Naive thymus-derived CD4-positive, alpha-beta T cell (primary cell): Measurements from ENCODE around the gene UGP2. TPM values are rescaled to one million over a fixed set of nuclear protein-coding genes. Genes with fewer than 3 reads are reported as not detected.
A peak's percentile ranks its signal among the peaks of the same experiment; 100 is the strongest.

ENCODE experiments used
- ATAC-seq: fragments of 150-1000 bp; cut with Tn5 transposase; 2 replicates; pipeline ENCODE4 v1.10.0; 2021; ENCODE audit warnings: mild to moderate bottlenecking, moderate library complexity
- CTCF ChIA-PET: fragments of 350-600 bp; sonication (Branson Sonifier 250); formaldehyde crosslinking; loops from one replicate; lab custom pipeline; 2021; ENCODE audit warnings: antibody characterized with exemption; lab: Charles Lee
- POLR2A ChIA-PET: fragments of 350-600 bp; sonication (Branson Sonifier 250); formaldehyde crosslinking; loops from one replicate; lab custom pipeline; 2021; ENCODE audit warnings: antibody characterized with exemption, inconsistent platforms; lab: Charles Lee
- DNase-seq, 9 donors: peaks; one replicate each; pipeline versions ENCODE4 v3.0.0 to v3.0.0-alpha.2; 2020 to 2022; ENCODE audit warnings: mixed read lengths in 1 of 9
- H3K27ac ChIP-seq: one replicate; pipeline ENCODE4 v1.7.0; 2013; ENCODE audit warnings: mild to moderate bottlenecking, low read depth, low read length, moderate library complexity
- H3K27me3 ChIP-seq, 2 donors: one replicate each; pipeline ENCODE4 v1.7.0; 2013; ENCODE audit warnings: low read length in 2 of 2, mild to moderate bottlenecking in 2 of 2, moderate library complexity in 2 of 2; ENCODE audit not compliant: control insufficient read depth in 2 of 2, insufficient read depth in 2 of 2
- H3K36me3 ChIP-seq, 3 experiments: 1 replicate in 2 of 3; 2 replicates in 1 of 3; pipeline ENCODE4 v1.7.0; 2013; ENCODE audit warnings: low read length in 3 of 3, mild to moderate bottlenecking in 3 of 3, moderate library complexity in 1 of 3; ENCODE audit not compliant: insufficient read depth in 3 of 3, control insufficient read depth in 2 of 3
- H3K4me1 ChIP-seq, 2 donors: one replicate each; pipeline ENCODE4 v1.7.0; 2013; ENCODE audit warnings: low read length in 2 of 2, mild to moderate bottlenecking in 2 of 2, moderate library complexity in 1 of 2; ENCODE audit not compliant: control insufficient read depth in 2 of 2, insufficient read depth in 2 of 2
- H3K4me3 ChIP-seq: 2 replicates; pipeline ENCODE4 v1.7.0; 2013; ENCODE audit warnings: mild to moderate bottlenecking, low read length
- H3K9me3 ChIP-seq, 3 experiments: 1 replicate in 2 of 3; 2 replicates in 1 of 3; pipeline ENCODE4 v1.7.0; 2013; ENCODE audit warnings: low read length in 3 of 3; ENCODE audit not compliant: control insufficient read depth in 2 of 3
- H3K27ac Mint-ChIP-seq, 9 donors: one replicate each; pipeline ENCODE4 v1.8.0; 2020 to 2022; ENCODE audit warnings: mixed read lengths in 9 of 9, mild to moderate bottlenecking in 8 of 9, moderate library complexity in 5 of 9, inconsistent platforms in 2 of 9
- H3K27me3 Mint-ChIP-seq, 5 donors: one replicate each; pipeline ENCODE4 v1.8.0; 2021 to 2022; ENCODE audit warnings: mixed read lengths in 5 of 5, mild to moderate bottlenecking in 1 of 5
- H3K36me3 Mint-ChIP-seq, 5 donors: one replicate each; pipeline ENCODE4 v1.8.0; 2020 to 2022; ENCODE audit warnings: mixed read lengths in 5 of 5, mild to moderate bottlenecking in 3 of 5, inconsistent platforms in 1 of 5
- H3K4me1 Mint-ChIP-seq, 7 donors: one replicate each; pipeline ENCODE4 v1.8.0; 2020 to 2022; ENCODE audit warnings: mixed read lengths in 7 of 7, mild to moderate bottlenecking in 3 of 7, inconsistent platforms in 1 of 7
- H3K4me3 Mint-ChIP-seq, 10 donors: one replicate each; pipeline ENCODE4 v1.8.0; 2020 to 2022; ENCODE audit warnings: mild to moderate bottlenecking in 10 of 10, mixed read lengths in 10 of 10, moderate library complexity in 6 of 10, inconsistent platforms in 2 of 10
- H3K9me3 Mint-ChIP-seq, 11 donors: one replicate each; pipeline ENCODE4 v1.8.0; 2020 to 2022; ENCODE audit warnings: mixed read lengths in 11 of 11, mild to moderate bottlenecking in 4 of 11, inconsistent platforms in 1 of 11, moderate library complexity in 1 of 11
- intact Hi-C, 2 donors: fragments of 100-400 bp; cut with micrococcal nuclease; formaldehyde crosslinking; loops; one replicate each; pipeline ENCODE4 v1.15.1; 2023
- polyA plus RNA-seq, 2 donors: library from polyadenylated mRNA; unstranded; fragments of 300-500 nt; fragmentation: Illumina TruSeq; gene quantifications; one replicate each; pipeline ENCODE4 v1.2.3, GENCODE V29; 2021
- total RNA-seq, 6 experiments: library from RNA in 5 of 6; stranded (reverse) in 5 of 6; gene quantifications; 1 replicate in 5 of 6; 2 replicates in 1 of 6; pipeline ENCODE4 v1.2.3 and lab custom pipeline; 2021 to 2026

UGP2 gene
- total and polyA plus RNA-seq, 7 experiments from 2014 or later = 69.5 to 135 (median 101) TPM

- ChIA-PET CTCF (no interaction called here), POLR2A (no interaction called here)
- H3K27me3 Mint-ChIP-seq = peaks cover 0 to 29% (median 5%) of the 10 kb centered on the region in 5 donors
- intact Hi-C loops = no loop called here
- ATAC-seq (no peak), DNase-seq (no peak)
- Histone ChIP-seq H3K9me3 (no peaks in the 10 kb centered on the region), H3K27ac (no peak overlapping the region), H3K36me3 (no peaks in the 10 kb centered on the region), H3K4me3 (no peak overlapping the region), H3K27me3 (no peaks in the 10 kb centered on the region), H3K4me1 (no peaks in the 10 kb centered on the region)
- no peaks in the 10 kb centered on the region for H3K9me3 Mint-ChIP-seq
- no peak overlapping the region for H3K27ac Mint-ChIP-seq
- no peak overlapping the region for H3K4me3 Mint-ChIP-seq
- H3K4me1 Mint-ChIP-seq = peaks cover 0 to 2% (median 0%) of the 10 kb centered on the region in 7 donors
- no peaks in the 10 kb centered on the region for H3K36me3 Mint-ChIP-seq
Measured at GRCh38 chr2:63831176-63831575, 10.5 kb upstream of the UGP2 start.

GRCh38 chr2:63834401-63834800 is 7.3 kb upstream of the UGP2 start:
- no peaks in the 10 kb centered on the region for H3K4me1 ChIP-seq
- Mint-ChIP-seq H3K4me1 (peaks cover 0 to 2% (median 0%) of the 10 kb centered on the region in 7 donors), H3K36me3 (no peaks in the 10 kb centered on the region), H3K4me3 (no peak overlapping the region), H3K27ac (no peak overlapping the region), H3K9me3 (no peaks in the 10 kb centered on the region), H3K27me3 (peaks cover 0 to 21% (median 5%) of the 10 kb centered on the region in 5 donors)
- no peaks in the 10 kb centered on the region for H3K27me3 ChIP-seq
- no peak overlapping the region for H3K27ac ChIP-seq
- DNase-seq (no peak), ATAC-seq (no peak)
- intact Hi-C loops = no loop called here
- H3K4me3 ChIP-seq = no peak overlapping the region
- ChIA-PET POLR2A (interaction anchor here (0.7 kb wide), 2 partner anchors 18 to 447 kb away, joined by 3 to 4 read pairs; no protein-coding TSS in a partner anchor), CTCF (interaction anchor here (0.7 kb wide), 1 partner anchor 648 kb away, joined by 3 read pairs; no protein-coding TSS in a partner anchor)
- no peaks in the 10 kb centered on the region for H3K36me3 ChIP-seq
- no peaks in the 10 kb centered on the region for H3K9me3 ChIP-seq

GRCh38 chr2:63837036-63837594 is 4.6 kb upstream of the UGP2 start:
- no peak overlapping the region for H3K27ac ChIP-seq
- DNase-seq (no peak), ATAC-seq (no peak)
- no peaks in the 10 kb centered on the region for H3K27me3 ChIP-seq
- H3K4me1 ChIP-seq = peaks cover 0 to 6% of the 10 kb centered on the region in 2 donors
- peaks cover 0 to 12% (median 0%) of the 10 kb centered on the region in 3 experiments for H3K36me3 ChIP-seq
- peaks cover 0 to 4% (median 0%) of the 10 kb centered on the region in 5 donors for H3K36me3 Mint-ChIP-seq
- H3K9me3 ChIP-seq = no peaks in the 10 kb centered on the region
- intact Hi-C loops = no loop called here
- CTCF ChIA-PET = no interaction called here
- peaks cover 0 to 18% (median 11%) of the 10 kb centered on the region in 7 donors for H3K4me1 Mint-ChIP-seq
- H3K4me3 Mint-ChIP-seq = no peak overlapping the region
- POLR2A ChIA-PET = no interaction called here
- H3K27me3 Mint-ChIP-seq = peaks cover 0 to 14% (median 0%) of the 10 kb centered on the region in 5 donors
- no peak overlapping the region for H3K4me3 ChIP-seq
- H3K27ac Mint-ChIP-seq = no peak overlapping the region
- H3K9me3 Mint-ChIP-seq = no peaks in the 10 kb centered on the region

GRCh38 chr2:63840081-63840784 is 1.5 kb upstream of the UGP2 start:
- peak overlapping the region; percentile 97 to 100 (median 99) for H3K4me3 Mint-ChIP-seq
- CTCF ChIA-PET = interaction anchor here (0.6 to 1.0 kb wide), 3 partner anchors 18 to 150 kb away, joined by 3 to 4 read pairs (median 3); no protein-coding TSS in a partner anchor
- H3K27me3 Mint-ChIP-seq = peaks cover 0 to 14% (median 0%) of the 10 kb centered on the region in 5 donors
- Histone ChIP-seq H3K27me3 (no peaks in the 10 kb centered on the region), H3K9me3 (no peaks in the 10 kb centered on the region), H3K36me3 (peaks cover 0 to 12% (median 0%) of the 10 kb centered on the region in 3 experiments), H3K4me1 (peaks cover 5 to 24% of the 10 kb centered on the region in 2 donors), H3K27ac (peak overlapping the region; percentile 90), H3K4me3 (peak overlapping the region; percentile 82)
- DNase-seq = no peak
- peaks cover 0 to 17% (median 3%) of the 10 kb centered on the region in 5 donors for H3K36me3 Mint-ChIP-seq
- peak overlapping the region; percentile 95 to 99 (median 97) for H3K27ac Mint-ChIP-seq
- H3K9me3 Mint-ChIP-seq = no peaks in the 10 kb centered on the region
- ATAC-seq = peak; percentile 22
- intact Hi-C loops = loop anchor here (1.0 to 10.0 kb wide), 17 partner anchors 16 to 1953 kb away; partner anchors contain the start of genes ACTR2 (in 2 of the 2), SPRED2 (in 2 of the 2), VPS54 (in 2 of the 2) and B3GNT2 (in 1 of the 2)
- H3K4me1 Mint-ChIP-seq = peaks cover 20 to 48% (median 42%) of the 10 kb centered on the region in 7 donors
- POLR2A ChIA-PET = interaction anchor here (0.6 to 8.3 kb wide), 6 partner anchors 8 to 251 kb away, joined by 3 to 120 read pairs (median 3); partner anchors contain the start of genes MDH1 and WDPCP

- Mint-ChIP-seq H3K36me3 (peaks cover 0 to 23% (median 4%) of the 10 kb centered on the region in 5 donors), H3K4me1 (peaks cover 23 to 53% (median 48%) of the 10 kb centered on the region in 7 donors), H3K27me3 (peaks cover 0 to 14% (median 0%) of the 10 kb centered on the region in 5 donors), H3K9me3 (no peaks in the 10 kb centered on the region), H3K27ac (peak overlapping the region; percentile 95 to 99 (median 97)), H3K4me3 (peak overlapping the region; percentile 97 to 100 (median 99))
- peaks cover 0 to 12% (median 0%) of the 10 kb centered on the region in 3 experiments for H3K36me3 ChIP-seq
- ChIA-PET CTCF (interaction anchor here (1.0 to 1.2 kb wide), 2 partner anchors 17 kb away, joined by 3 to 4 read pairs; no protein-coding TSS in a partner anchor), POLR2A (interaction anchor here (0.9 to 8.3 kb wide), 7 partner anchors 9 to 252 kb away, joined by 3 to 120 read pairs (median 3); partner anchors contain the start of genes MDH1 and WDPCP)
- intact Hi-C loops = loop anchor here (1.0 to 10.0 kb wide), 22 partner anchors 15 to 1954 kb away; partner anchors contain the start of genes ACTR2 (in 2 of the 2), EHBP1 (in 2 of the 2), MDH1 (in 2 of the 2) and RAB1A (in 2 of the 2)
- peak overlapping the region; percentile 90 for H3K27ac ChIP-seq
- peaks cover 5 to 24% of the 10 kb centered on the region in 2 donors for H3K4me1 ChIP-seq
- no peaks in the 10 kb centered on the region for H3K27me3 ChIP-seq
- ATAC-seq = peak; percentile 93
- H3K4me3 ChIP-seq = peak overlapping the region; percentile 82
- no peaks in the 10 kb centered on the region for H3K9me3 ChIP-seq
- DNase-seq = peak; percentile 94 to 98 (median 97)
Measured at GRCh38 chr2:63840785-63841253, 877 bp upstream of the UGP2 start.
